K562 (cell line): ENCODE data around the gene E2F7. TPM values are rescaled to one million over a fixed set of nuclear protein-coding genes. Genes with fewer than 3 reads are reported as not detected.

Experiments
- CSDE1 ChIP-seq, 2 experiments: fragments of 450-650 bp; IDR thresholded peaks; 2 replicates each; pipeline ENCODE4 v1.6.1; 2016; ENCODE audit warnings: mild to moderate bottlenecking in 1 of 2
- RBM34 ChIP-seq: fragments of 200-400 bp; formaldehyde crosslinking; IDR thresholded peaks from 2 replicates; pipeline ENCODE4 v1.6.1; 2018; ENCODE audit warnings: low read length, borderline replicate concordance; ENCODE audit not compliant: insufficient read depth
- RFX7 ChIP-seq: fragments of 250-450 bp; sonication (Bioruptor Pico); IDR thresholded peaks from 2 replicates; pipeline ENCODE4 v1.5.1; 2021; ENCODE audit warnings: mild to moderate bottlenecking
- SMC3 ChIP-seq: conservative IDR thresholded peaks from 2 replicates; pipeline ENCODE4 v1.6.1; 2011; ENCODE audit warnings: low read depth, low read length, improper control_type of control experiment; ENCODE audit not compliant: insufficient read depth
- SP1 ChIP-seq: sonication (generic); formaldehyde crosslinking; IDR thresholded peaks from 2 replicates; pipeline ENCODE4 v1.8.1; 2022; ENCODE audit warnings: mild to moderate bottlenecking, missing genetic modification reagents
- ZNF24 ChIP-seq: fragments of 450-650 bp; IDR thresholded peaks from 2 replicates; pipeline ENCODE4 v1.6.1; 2016
- ZNF253 ChIP-seq: fragments of 250-450 bp; sonication (Bioruptor Pico); conservative IDR thresholded peaks from 2 replicates; pipeline ENCODE4 v1.6.1; 2021; ENCODE audit warnings: mild to moderate bottlenecking
- ZNF766 ChIP-seq: fragments of 200-800 bp; sonication (Bioruptor generic); conservative IDR thresholded peaks from 2 replicates; pipeline ENCODE4 v1.6.1; 2016; ENCODE audit warnings: missing genetic modification characterization, missing compliant biosample characterization
- ZSCAN29 ChIP-seq: fragments of 450-650 bp; IDR thresholded peaks from 2 replicates; pipeline ENCODE4 v1.6.1; 2017
- polyA plus RNA-seq, 8 experiments: library from polyadenylated mRNA; depleted of rRNA in 4 of 8; stranded (reverse) in 5 of 8; unstranded in 3 of 8; fragments of >200 nt; fragmentation: Nextera tagmentation in 2 of 8; fragmentation: Illumina TruSeq in 1 of 8; extraction: Ambion mirVana in 2 of 8; extraction: Trizol in 1 of 8; gene quantifications; 2 replicates each; pipeline versions ENCODE4 v1.2.1 to v1.2.3, GENCODE V29; 2011 to 2014; ENCODE audit warnings: inconsistent platforms in 1 of 8, missing spikeins in 1 of 8
- total RNA-seq, 7 experiments: library from RNA; depleted of rRNA in 6 of 7; stranded (reverse); fragments of >200 nt in 6 of 7; fragmentation: Illumina TruSeq in 2 of 7; extraction: Trizol in 2 of 7; gene quantifications; 2 replicates each; pipeline versions ENCODE4 v1.2.1 to v1.2.3, GENCODE V29; 2011 to 2021; ENCODE audit warnings: low replicate concordance in 1 of 7
- TF ChIP-seq, protein P1 (sequence below): fragments of 450-650 bp; IDR thresholded peaks from 2 replicates; pipeline ENCODE4 v1.6.1; 2018; ENCODE audit not compliant: partially characterized antibody
- TF ChIP-seq, protein P2 (sequence below): sonication (generic); IDR thresholded peaks from 2 replicates; pipeline ENCODE4 v1.6.1; 2016
- TF ChIP-seq, protein P3 (sequence below): sonication (generic); formaldehyde crosslinking; IDR thresholded peaks from 2 replicates; pipeline ENCODE4 v1.8.0; 2022; ENCODE audit warnings: mild to moderate bottlenecking, missing genetic modification reagents, borderline replicate concordance
- TF ChIP-seq, protein P4 (sequence below): fragments of 450-650 bp; IDR thresholded peaks from 2 replicates; pipeline ENCODE4 v1.6.1; 2017; ENCODE audit warnings: mild to moderate bottlenecking, moderate library complexity
- TF ChIP-seq, protein P5 (sequence below): fragments of 200-800 bp; sonication (Bioruptor generic); IDR thresholded peaks from 2 replicates; pipeline ENCODE4 v1.6.1; 2016; ENCODE audit warnings: missing genetic modification characterization, missing compliant biosample characterization

E2F7 gene
- total and polyA plus RNA-seq, 9 of the 15 experiments (the other 6 are each of a cell fraction or from before 2014, with no cell fraction given) = 3.4 to 13.6 (median 8.1) TPM

DNA sequence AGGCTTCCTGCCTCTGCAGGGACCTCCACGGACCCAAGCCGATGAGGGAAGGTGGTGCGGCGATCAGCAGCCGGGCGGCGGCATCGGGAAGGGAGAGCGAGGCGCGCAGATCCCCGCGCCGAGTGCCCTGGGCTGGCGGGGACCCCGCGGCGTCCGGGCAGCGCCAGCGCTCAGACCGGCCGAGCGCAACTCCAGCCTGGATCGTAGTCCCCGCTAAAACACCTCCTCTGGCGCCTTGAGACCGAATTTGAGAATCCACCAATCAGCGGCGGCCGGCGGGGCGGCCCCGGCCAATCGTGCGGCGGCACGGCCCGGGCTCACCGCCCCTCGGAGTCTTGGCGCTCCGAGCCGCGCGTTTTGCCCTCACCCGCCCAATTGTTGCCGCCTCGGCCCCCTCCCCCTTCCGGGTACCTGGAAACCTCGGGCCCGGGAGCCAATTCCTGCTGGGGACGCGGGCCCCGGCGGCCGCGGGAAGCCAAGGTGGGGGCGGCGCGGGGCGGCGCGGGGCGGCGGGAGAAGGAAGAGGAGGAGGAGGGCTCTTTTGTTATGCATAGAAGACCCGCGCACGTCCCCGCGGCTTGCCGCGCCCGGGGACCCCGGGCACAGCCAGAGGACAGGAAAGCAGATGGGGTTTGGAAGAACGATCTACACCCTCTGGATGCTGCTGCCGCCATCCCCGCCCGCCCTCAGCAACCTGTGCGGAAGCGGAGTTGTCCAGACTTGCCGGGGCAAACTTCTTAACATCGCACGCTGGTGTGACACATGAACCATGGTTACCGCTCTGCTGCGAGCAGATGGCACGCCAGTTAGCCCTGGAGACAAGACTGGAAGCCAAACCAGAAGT lies at the start of gene E2F7 (continued):
- TF ChIP-seq, protein P1, sequence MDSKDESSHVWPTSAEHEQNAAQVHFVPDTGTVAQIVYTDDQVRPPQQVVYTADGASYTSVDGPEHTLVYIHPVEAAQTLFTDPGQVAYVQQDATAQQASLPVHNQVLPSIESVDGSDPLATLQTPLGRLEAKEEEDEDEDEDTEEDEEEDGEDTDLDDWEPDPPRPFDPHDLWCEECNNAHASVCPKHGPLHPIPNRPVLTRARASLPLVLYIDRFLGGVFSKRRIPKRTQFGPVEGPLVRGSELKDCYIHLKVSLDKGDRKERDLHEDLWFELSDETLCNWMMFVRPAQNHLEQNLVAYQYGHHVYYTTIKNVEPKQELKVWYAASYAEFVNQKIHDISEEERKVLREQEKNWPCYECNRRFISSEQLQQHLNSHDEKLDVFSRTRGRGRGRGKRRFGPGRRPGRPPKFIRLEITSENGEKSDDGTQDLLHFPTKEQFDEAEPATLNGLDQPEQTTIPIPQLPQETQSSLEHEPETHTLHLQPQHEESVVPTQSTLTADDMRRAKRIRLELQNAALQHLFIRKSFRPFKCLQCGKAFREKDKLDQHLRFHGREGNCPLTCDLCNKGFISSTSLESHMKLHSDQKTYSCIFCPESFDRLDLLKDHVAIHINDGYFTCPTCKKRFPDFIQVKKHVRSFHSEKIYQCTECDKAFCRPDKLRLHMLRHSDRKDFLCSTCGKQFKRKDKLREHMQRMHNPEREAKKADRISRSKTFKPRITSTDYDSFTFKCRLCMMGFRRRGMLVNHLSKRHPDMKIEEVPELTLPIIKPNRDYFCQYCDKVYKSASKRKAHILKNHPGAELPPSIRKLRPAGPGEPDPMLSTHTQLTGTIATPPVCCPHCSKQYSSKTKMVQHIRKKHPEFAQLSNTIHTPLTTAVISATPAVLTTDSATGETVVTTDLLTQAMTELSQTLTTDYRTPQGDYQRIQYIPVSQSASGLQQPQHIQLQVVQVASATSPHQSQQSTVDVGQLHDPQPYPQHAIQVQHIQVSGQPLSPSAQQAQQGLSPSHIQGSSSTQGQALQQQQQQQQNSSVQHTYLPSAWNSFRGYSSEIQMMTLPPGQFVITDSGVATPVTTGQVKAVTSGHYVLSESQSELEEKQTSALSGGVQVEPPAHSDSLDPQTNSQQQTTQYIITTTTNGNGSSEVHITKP = no peak
- TF ChIP-seq, protein P2, sequence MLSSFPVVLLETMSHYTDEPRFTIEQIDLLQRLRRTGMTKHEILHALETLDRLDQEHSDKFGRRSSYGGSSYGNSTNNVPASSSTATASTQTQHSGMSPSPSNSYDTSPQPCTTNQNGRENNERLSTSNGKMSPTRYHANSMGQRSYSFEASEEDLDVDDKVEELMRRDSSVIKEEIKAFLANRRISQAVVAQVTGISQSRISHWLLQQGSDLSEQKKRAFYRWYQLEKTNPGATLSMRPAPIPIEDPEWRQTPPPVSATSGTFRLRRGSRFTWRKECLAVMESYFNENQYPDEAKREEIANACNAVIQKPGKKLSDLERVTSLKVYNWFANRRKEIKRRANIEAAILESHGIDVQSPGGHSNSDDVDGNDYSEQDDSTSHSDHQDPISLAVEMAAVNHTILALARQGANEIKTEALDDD = no peak
- TF ChIP-seq, protein P3, sequence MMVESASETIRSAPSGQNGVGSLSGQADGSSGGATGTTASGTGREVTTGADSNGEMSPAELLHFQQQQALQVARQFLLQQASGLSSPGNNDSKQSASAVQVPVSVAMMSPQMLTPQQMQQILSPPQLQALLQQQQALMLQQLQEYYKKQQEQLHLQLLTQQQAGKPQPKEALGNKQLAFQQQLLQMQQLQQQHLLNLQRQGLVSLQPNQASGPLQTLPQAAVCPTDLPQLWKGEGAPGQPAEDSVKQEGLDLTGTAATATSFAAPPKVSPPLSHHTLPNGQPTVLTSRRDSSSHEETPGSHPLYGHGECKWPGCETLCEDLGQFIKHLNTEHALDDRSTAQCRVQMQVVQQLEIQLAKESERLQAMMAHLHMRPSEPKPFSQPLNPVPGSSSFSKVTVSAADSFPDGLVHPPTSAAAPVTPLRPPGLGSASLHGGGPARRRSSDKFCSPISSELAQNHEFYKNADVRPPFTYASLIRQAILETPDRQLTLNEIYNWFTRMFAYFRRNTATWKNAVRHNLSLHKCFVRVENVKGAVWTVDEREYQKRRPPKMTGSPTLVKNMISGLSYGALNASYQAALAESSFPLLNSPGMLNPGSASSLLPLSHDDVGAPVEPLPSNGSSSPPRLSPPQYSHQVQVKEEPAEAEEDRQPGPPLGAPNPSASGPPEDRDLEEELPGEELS (CRISPR knock-in tag) = no peak
- TF ChIP-seq ZNF766 (CRISPR knock-in tag) (no peak), ZNF253 (CRISPR knock-in tag) (no peak), RFX7 (no peak), ZNF24 (no peak), CSDE1 (IDR thresholded peaks at IDR 0.05) (no peak), ZSCAN29 (no peak), RBM34 (no peak), SMC3 (no peak), SP1 (CRISPR knock-in tag) (no peak; the same call in 1 of the 2 replicates)
- TF ChIP-seq, protein P4, sequence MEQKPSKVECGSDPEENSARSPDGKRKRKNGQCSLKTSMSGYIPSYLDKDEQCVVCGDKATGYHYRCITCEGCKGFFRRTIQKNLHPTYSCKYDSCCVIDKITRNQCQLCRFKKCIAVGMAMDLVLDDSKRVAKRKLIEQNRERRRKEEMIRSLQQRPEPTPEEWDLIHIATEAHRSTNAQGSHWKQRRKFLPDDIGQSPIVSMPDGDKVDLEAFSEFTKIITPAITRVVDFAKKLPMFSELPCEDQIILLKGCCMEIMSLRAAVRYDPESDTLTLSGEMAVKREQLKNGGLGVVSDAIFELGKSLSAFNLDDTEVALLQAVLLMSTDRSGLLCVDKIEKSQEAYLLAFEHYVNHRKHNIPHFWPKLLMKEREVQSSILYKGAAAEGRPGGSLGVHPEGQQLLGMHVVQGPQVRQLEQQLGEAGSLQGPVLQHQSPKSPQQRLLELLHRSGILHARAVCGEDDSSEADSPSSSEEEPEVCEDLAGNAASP = no peak
- TF ChIP-seq, protein P5, sequence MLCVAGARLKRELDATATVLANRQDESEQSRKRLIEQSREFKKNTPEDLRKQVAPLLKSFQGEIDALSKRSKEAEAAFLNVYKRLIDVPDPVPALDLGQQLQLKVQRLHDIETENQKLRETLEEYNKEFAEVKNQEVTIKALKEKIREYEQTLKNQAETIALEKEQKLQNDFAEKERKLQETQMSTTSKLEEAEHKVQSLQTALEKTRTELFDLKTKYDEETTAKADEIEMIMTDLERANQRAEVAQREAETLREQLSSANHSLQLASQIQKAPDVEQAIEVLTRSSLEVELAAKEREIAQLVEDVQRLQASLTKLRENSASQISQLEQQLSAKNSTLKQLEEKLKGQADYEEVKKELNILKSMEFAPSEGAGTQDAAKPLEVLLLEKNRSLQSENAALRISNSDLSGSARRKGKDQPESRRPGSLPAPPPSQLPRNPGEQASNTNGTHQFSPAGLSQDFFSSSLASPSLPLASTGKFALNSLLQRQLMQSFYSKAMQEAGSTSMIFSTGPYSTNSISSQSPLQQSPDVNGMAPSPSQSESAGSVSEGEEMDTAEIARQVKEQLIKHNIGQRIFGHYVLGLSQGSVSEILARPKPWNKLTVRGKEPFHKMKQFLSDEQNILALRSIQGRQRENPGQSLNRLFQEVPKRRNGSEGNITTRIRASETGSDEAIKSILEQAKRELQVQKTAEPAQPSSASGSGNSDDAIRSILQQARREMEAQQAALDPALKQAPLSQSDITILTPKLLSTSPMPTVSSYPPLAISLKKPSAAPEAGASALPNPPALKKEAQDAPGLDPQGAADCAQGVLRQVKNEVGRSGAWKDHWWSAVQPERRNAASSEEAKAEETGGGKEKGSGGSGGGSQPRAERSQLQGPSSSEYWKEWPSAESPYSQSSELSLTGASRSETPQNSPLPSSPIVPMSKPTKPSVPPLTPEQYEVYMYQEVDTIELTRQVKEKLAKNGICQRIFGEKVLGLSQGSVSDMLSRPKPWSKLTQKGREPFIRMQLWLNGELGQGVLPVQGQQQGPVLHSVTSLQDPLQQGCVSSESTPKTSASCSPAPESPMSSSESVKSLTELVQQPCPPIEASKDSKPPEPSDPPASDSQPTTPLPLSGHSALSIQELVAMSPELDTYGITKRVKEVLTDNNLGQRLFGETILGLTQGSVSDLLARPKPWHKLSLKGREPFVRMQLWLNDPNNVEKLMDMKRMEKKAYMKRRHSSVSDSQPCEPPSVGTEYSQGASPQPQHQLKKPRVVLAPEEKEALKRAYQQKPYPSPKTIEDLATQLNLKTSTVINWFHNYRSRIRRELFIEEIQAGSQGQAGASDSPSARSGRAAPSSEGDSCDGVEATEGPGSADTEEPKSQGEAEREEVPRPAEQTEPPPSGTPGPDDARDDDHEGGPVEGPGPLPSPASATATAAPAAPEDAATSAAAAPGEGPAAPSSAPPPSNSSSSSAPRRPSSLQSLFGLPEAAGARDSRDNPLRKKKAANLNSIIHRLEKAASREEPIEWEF (CRISPR knock-in tag) = no peak
